DOHH2 (cell line): ENCODE results near the gene SFXN1.
"Not testable (repeated sequence)": the region's sequence is repeated elsewhere in the genome, so short reads cannot be mapped to it uniquely, and the experiment has no call there.

ENCODE experiments used
- H3F3A ChIP-seq: fragments of 200-600 bp; sonication (generic), shearing (Covaris generic); 2 replicates; pipeline ENCODE4 v1.6.0; 2016; ENCODE audit warnings: antibody characterized with exemption, mild to moderate bottlenecking; ENCODE audit not compliant: control insufficient read depth, insufficient read depth
- H3K27ac ChIP-seq: fragments of 200-600 bp; sonication (generic); 2 replicates; pipeline ENCODE4 v1.5.1; 2014; ENCODE audit warnings: low read depth, mild to moderate bottlenecking, low read length, moderate library complexity
- H3K27me3 ChIP-seq: fragments of 200-600 bp; sonication (generic); 2 replicates; pipeline ENCODE4 v1.6.1; 2014; ENCODE audit warnings: mild to moderate bottlenecking, low read length, mixed read lengths; ENCODE audit not compliant: control insufficient read depth
- H3K36me3 ChIP-seq: fragments of 200-600 bp; sonication (generic); 2 replicates; pipeline ENCODE4 v1.6.1; 2014; ENCODE audit warnings: mild to moderate bottlenecking, low read length, moderate library complexity, mixed read lengths; ENCODE audit not compliant: control insufficient read depth
- H3K4me1 ChIP-seq: fragments of 200-600 bp; sonication (generic); 2 replicates; pipeline ENCODE4 v1.6.1; 2014; ENCODE audit warnings: mild to moderate bottlenecking, low read length, mixed read lengths; ENCODE audit not compliant: control insufficient read depth
- H3K4me2 ChIP-seq: fragments of 200-600 bp; sonication (generic); 2 replicates; pipeline ENCODE4 v1.6.0; 2014; ENCODE audit warnings: mild to moderate bottlenecking, low read length, moderate library complexity
- H3K4me3 ChIP-seq: fragments of 200-600 bp; sonication (generic); 2 replicates; pipeline ENCODE4 v1.5.1; 2014; ENCODE audit warnings: mild to moderate bottlenecking, low read length, mixed read lengths
- H3K79me2 ChIP-seq: fragments of 200-600 bp; sonication (generic); 2 replicates; pipeline ENCODE4 v1.6.1; 2014; ENCODE audit warnings: mild to moderate bottlenecking, low read length, mixed read lengths; ENCODE audit not compliant: control insufficient read depth
- H3K9me2 ChIP-seq: fragments of 200-600 bp; sonication (generic); replicated peaks from 2 replicates; pipeline ENCODE4 v1.6.1; 2014; ENCODE audit warnings: mild to moderate bottlenecking, low read length, mixed read lengths; ENCODE audit not compliant: control insufficient read depth
- H3K9me3 ChIP-seq: fragments of 200-600 bp; sonication (generic); 2 replicates; pipeline ENCODE4 v1.6.1; 2014; ENCODE audit warnings: antibody characterized with exemption, low read length, mixed read lengths; ENCODE audit not compliant: control insufficient read depth, insufficient read depth
- H4K20me1 ChIP-seq: fragments of 200-600 bp; sonication (generic); 2 replicates; pipeline ENCODE4 v1.6.0; 2014; ENCODE audit warnings: low read depth, mild to moderate bottlenecking, antibody characterized with exemption, low read length, moderate library complexity; ENCODE audit not compliant: control insufficient read depth, insufficient read depth
- CTCF ChIP-seq: fragments of 200-600 bp; sonication (generic); IDR thresholded peaks from one replicate; pipeline ENCODE4 v1.5.1; 2014; ENCODE audit warnings: antibody characterized with exemption, mild to moderate bottlenecking, low read depth, low read length; ENCODE audit not compliant: poor library complexity, severe bottlenecking
- EZH2phosphoT487 ChIP-seq: fragments of 200-600 bp; sonication (generic); IDR thresholded peaks from 2 replicates; pipeline ENCODE4 v1.6.1; 2017; ENCODE audit warnings: borderline replicate concordance, mild to moderate bottlenecking, antibody characterized with exemption, low read length, moderate library complexity, mixed read lengths

The SFXN1 gene

GRCh38 chr5:175452166-175452565 is 26.2 kb upstream of the SFXN1 start:
- H3K27me3 ChIP-seq, result peaks cover 19% of the 10 kb centered on the region

GRCh38 chr5:175454338-175454737 is 24.0 kb upstream of the SFXN1 start:
- H3K9me3 ChIP-seq, H3K36me3 ChIP-seq, H4K20me1 ChIP-seq, H3K4me2 ChIP-seq, H3K79me2 ChIP-seq, H3F3A ChIP-seq, H3K4me3 ChIP-seq, H3K9me2 ChIP-seq, H3K27ac ChIP-seq: not testable (repeated sequence)
- H3K4me1 ChIP-seq, result peaks cover 20% of the 10 kb centered on the region
- H3K27me3 ChIP-seq, result peaks cover 14% of the 10 kb centered on the region

More at GRCh38 chr5:175452166-175452565, 26.2 kb upstream of the SFXN1 start:
- Histone ChIP-seq H3K9me2 (no peaks in the 10 kb centered on the region), H3K4me1 (peaks cover 18% of the 10 kb centered on the region), H3K4me3 (no peak overlapping the region), H3K4me2 (no peak overlapping the region), H3K27ac (no peak overlapping the region), H3K9me3 (no peaks in the 10 kb centered on the region), H4K20me1 (no peaks in the 10 kb centered on the region), H3F3A (no peaks in the 10 kb centered on the region), H3K79me2 (no peaks in the 10 kb centered on the region), H3K36me3 (no peaks in the 10 kb centered on the region)
- TF ChIP-seq CTCF (no peak), EZH2phosphoT487 (no peak)

GRCh38 chr5:175456105-175456742 is 22.1 kb upstream of the SFXN1 start:
- Histone ChIP-seq H3K36me3 (no peaks in the 10 kb centered on the region), H3K27me3 (peaks cover 7% of the 10 kb centered on the region), H3K4me3 (peak overlapping the region; percentile 52), H3K4me2 (peak overlapping the region; percentile 60), H3K27ac (peak overlapping the region; percentile 28; the same call in 1 of the 2 replicates), H4K20me1 (no peaks in the 10 kb centered on the region), H3K79me2 (no peaks in the 10 kb centered on the region), H3K9me3 (no peaks in the 10 kb centered on the region), H3K4me1 (peaks cover 20% of the 10 kb centered on the region), H3F3A (no peaks in the 10 kb centered on the region), H3K9me2 (no peaks in the 10 kb centered on the region)
- TF ChIP-seq CTCF (no peak), EZH2phosphoT487 (no peak)

GRCh38 chr5:175457466-175457865 is 20.9 kb upstream of the SFXN1 start:
- Histone ChIP-seq H3K4me2 (no peak overlapping the region), H3K27ac (no peak overlapping the region)
- TF ChIP-seq CTCF (no peak), EZH2phosphoT487 (no peak)

More at GRCh38 chr5:175457466-175457865, 20.9 kb upstream of the SFXN1 start:
- peaks cover 2% of the 10 kb centered on the region; the same call in 1 of the 2 replicates for H3K27me3 ChIP-seq
- no peaks in the 10 kb centered on the region for H3K9me3 ChIP-seq
- peaks cover 20% of the 10 kb centered on the region for H3K4me1 ChIP-seq
- no peaks in the 10 kb centered on the region for H3K79me2 ChIP-seq
- no peaks in the 10 kb centered on the region for H3K36me3 ChIP-seq
- no peaks in the 10 kb centered on the region for H4K20me1 ChIP-seq
- H3K9me2 ChIP-seq, result no peaks in the 10 kb centered on the region
- no peaks in the 10 kb centered on the region for H3F3A ChIP-seq
- H3K4me3 ChIP-seq, result no peak overlapping the region
